Ovary (tissue), 9 donors: ENCODE measurements around the gene IGFBP4. TPM values are rescaled to one million over a fixed set of nuclear protein-coding genes. Genes with fewer than 3 reads are reported as not detected.

Source experiments
- DNase-seq, 5 donors: peaks; one replicate each; pipeline ENCODE4 v3.0.0-alpha.2; 2019 to 2020
- H3K27ac ChIP-seq, 2 donors: fragments of 200-600 bp; one replicate each; pipeline versions ENCODE4 v1.5.1 to v1.8.0; 2019 to 2022
- H3K27me3 ChIP-seq: fragments of 200-600 bp; one replicate; pipeline ENCODE4 v1.8.0; 2022
- H3K36me3 ChIP-seq: fragments of 200-600 bp; sonication (generic); one replicate; pipeline ENCODE4 v1.5.1; 2019
- H3K4me1 ChIP-seq: one replicate; pipeline ENCODE4 v1.8.1; 2013; ENCODE audit warnings: mild to moderate bottlenecking, moderate library complexity; ENCODE audit not compliant: insufficient read depth
- H3K4me3 ChIP-seq: fragments of 200-600 bp; sonication (generic); one replicate; pipeline ENCODE4 v1.5.1; 2017
- H3K9me3 ChIP-seq, 2 donors: fragments of 200-600 bp in 1 of 2; sonication (generic) in 1 of 2; one replicate each; pipeline versions ENCODE4 v1.5.1 to v1.8.1; 2013 to 2019; ENCODE audit warnings: mild to moderate bottlenecking in 1 of 2, moderate library complexity in 1 of 2
- EP300 ChIP-seq: sonication (generic); formaldehyde crosslinking; IDR thresholded peaks from one replicate; pipeline ENCODE4 v1.6.1; 2017; ENCODE audit warnings: antibody characterized with exemption
- POLR2A ChIP-seq: fragments of 450-650 bp; IDR thresholded peaks from one replicate; pipeline ENCODE4 v1.6.1; 2017; ENCODE audit warnings: antibody characterized with exemption, mild to moderate bottlenecking, moderate library complexity
- WGBS, 3 donors: extraction: QIAGEN DNeasy Blood & Tissue Kit in 1 of 3; methylation state at CpG; one replicate each; pipeline versions ENCODE4 v1.1.5 to v1.1.7; 2013 to 2017; 5-methylcytosine and 5-hydroxymethylcytosine counted together
- intact Hi-C, 4 donors: fragments of 100-400 bp; cut with DNase I; formaldehyde crosslinking; loops; one replicate each; pipeline versions ENCODE4 v1.11.0 to v1.15.1; 2022 to 2023
- polyA plus RNA-seq, 2 donors: library from polyadenylated mRNA; stranded (reverse); fragments of 200-250 nt in 1 of 2; fragments of 350-450 nt in 1 of 2; fragmentation: Illumina TruSeq in 1 of 2; extraction: RNeasy Lipid Tissue Mini Kit (QIAGEN cat#74804) in 1 of 2; gene quantifications; one replicate each; pipeline ENCODE4 v1.2.3, GENCODE V29; 2013 to 2014
- total RNA-seq, 7 donors: library from RNA; depleted of rRNA in 2 of 7; stranded (reverse); fragments of >200 nt in 2 of 7; fragmentation: NEBNext Ultra II Directional in 3 of 7; extraction: Animal tissue kit (Norgen Biotek cat#: 25700) in 3 of 7; gene quantifications; one replicate each; pipeline versions ENCODE4 v1.1.0 to v1.2.4, GENCODE V29; 2016 to 2023
- TF ChIP-seq, protein P1 (sequence below), 3 donors: fragments of 450-650 bp in 2 of 3; fragments of 200-600 bp in 1 of 3; IDR thresholded peaks; one replicate each; pipeline versions ENCODE4 v1.5.1 to v1.8.0; 2016 to 2022; ENCODE audit warnings: antibody characterized with exemption in 3 of 3, mild to moderate bottlenecking in 1 of 3
- donor health status: DM: no; HTN: no; CAD: no; lungs with moderate emphysema.
- donor health status: DM: no; HTN: no; CAD: no.
- donor health status: Bipolar disorder and iron deficiency.
- donor health status: DM: yes; HTN: yes; CAD: no.
- donor health status: DM: no; HTN: no; CAD: no.
- donor health status: DM: yes; HTN: yes; CAD: no.

Gene IGFBP4
- total and polyA plus RNA-seq, 9 donors, result 457 to 3,447 (median 1,281) TPM

GRCh38 chr17:40418428-40418706, 24.9 kb upstream of the IGFBP4 start:
- Histone ChIP-seq H3K27ac (no peak overlapping the region), H3K4me1 (peaks cover 6% of the 10 kb centered on the region), H3K27me3 (no peaks in the 10 kb centered on the region), H3K4me3 (peak overlapping the region; percentile 54), H3K36me3 (no peaks in the 10 kb centered on the region), H3K9me3 (no peaks in the 10 kb centered on the region)
- intact Hi-C loops, result no loop called here
- DNase-seq, result peak in 2 of 5 donors; percentile 57 to 66
- TF ChIP-seq, protein P1, sequence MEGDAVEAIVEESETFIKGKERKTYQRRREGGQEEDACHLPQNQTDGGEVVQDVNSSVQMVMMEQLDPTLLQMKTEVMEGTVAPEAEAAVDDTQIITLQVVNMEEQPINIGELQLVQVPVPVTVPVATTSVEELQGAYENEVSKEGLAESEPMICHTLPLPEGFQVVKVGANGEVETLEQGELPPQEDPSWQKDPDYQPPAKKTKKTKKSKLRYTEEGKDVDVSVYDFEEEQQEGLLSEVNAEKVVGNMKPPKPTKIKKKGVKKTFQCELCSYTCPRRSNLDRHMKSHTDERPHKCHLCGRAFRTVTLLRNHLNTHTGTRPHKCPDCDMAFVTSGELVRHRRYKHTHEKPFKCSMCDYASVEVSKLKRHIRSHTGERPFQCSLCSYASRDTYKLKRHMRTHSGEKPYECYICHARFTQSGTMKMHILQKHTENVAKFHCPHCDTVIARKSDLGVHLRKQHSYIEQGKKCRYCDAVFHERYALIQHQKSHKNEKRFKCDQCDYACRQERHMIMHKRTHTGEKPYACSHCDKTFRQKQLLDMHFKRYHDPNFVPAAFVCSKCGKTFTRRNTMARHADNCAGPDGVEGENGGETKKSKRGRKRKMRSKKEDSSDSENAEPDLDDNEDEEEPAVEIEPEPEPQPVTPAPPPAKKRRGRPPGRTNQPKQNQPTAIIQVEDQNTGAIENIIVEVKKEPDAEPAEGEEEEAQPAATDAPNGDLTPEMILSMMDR (IDR thresholded peaks at IDR 0.05), result no peak
- TF ChIP-seq POLR2A (no peak), EP300 (no peak)
- 46 to 58% (median 58%) methylated on average over 16 of the region's 16 CpGs for WGBS, 3 donors

DNA sequence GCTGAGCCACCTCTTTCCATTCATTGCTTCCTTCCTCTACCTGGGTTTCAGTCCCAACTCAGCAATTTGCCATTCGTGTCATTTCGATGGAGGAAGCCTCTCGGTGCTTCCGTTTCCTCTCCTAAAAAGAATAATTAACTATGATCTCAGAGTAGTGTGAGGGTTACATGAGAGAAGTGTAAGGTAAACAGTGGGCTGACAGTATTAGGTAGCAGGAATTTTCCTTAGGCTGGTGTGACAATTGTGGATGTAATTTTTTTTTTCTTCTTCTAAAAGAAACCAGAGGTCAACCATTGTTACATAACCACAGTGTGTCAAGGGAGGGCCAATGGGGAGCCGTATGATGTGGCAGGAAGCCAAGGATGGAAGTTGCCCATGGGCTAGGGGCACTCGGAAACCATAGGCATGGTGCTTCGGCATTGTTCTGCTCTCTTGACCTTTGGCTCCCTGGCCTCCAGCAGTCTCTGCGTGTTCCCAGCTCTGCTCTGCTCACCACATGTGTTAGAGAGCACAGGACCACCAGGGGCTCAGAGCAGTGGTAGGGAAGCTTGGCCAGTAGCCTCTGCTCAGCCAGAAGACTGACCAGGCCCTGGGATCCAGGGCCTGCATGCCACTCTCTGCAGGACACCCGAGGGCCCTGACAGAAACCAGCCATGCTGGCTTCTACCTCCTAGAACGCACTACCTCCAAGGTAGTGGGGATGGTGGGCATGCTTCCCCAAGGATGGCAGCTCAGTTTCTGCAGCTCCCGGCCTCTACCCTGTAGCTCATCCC, 23.5 kb upstream of the IGFBP4 start:
- H3K27ac ChIP-seq, result no peak overlapping the region
- intact Hi-C loops, result loop anchor here in 1 of 4 donors (10.0 kb wide), 1 partner anchor 115 kb away; the partner anchor contains the start of gene RARA
- no peak for DNase-seq
- H3K9me3 ChIP-seq, result no peaks in the 10 kb centered on the region
- 63 to 70% (median 69%) methylated on average over 11 of the region's 11 CpGs for WGBS, 3 donors
- H3K4me3 ChIP-seq, result no peak overlapping the region
- H3K36me3 ChIP-seq, result no peaks in the 10 kb centered on the region
- no peaks in the 10 kb centered on the region for H3K27me3 ChIP-seq
- TF ChIP-seq POLR2A, result no peak
- TF ChIP-seq, protein P1 (IDR thresholded peaks at IDR 0.05), result no peak
- no peak for TF ChIP-seq EP300
- peaks cover 6% of the 10 kb centered on the region for H3K4me1 ChIP-seq

GRCh38 chr17:40422990-40423633, 20.1 kb upstream of the IGFBP4 start:
- TF ChIP-seq, protein P1 (IDR thresholded peaks at IDR 0.05), result no peak
- TF ChIP-seq POLR2A (no peak), EP300 (no peak)
- WGBS, 3 donors, result 77 to 86% (median 78%) methylated on average over 3 of the region's 3 CpGs
- Histone ChIP-seq H3K27me3 (no peaks in the 10 kb centered on the region), H3K4me3 (no peak overlapping the region), H3K36me3 (no peaks in the 10 kb centered on the region), H3K27ac (no peak overlapping the region), H3K9me3 (no peaks in the 10 kb centered on the region), H3K4me1 (no peaks in the 10 kb centered on the region)
- DNase-seq, result no peak
- intact Hi-C loops, result loop anchor here in 1 of 4 donors (10.0 kb wide), 1 partner anchor 118 kb away; the partner anchor contains the start of gene RARA

GRCh38 chr17:40425741-40426140, 17.5 kb upstream of the IGFBP4 start:
- H3K27ac ChIP-seq, result no peak overlapping the region
- H3K4me3 ChIP-seq, result no peak overlapping the region
- H3K9me3 ChIP-seq, result no peaks in the 10 kb centered on the region
- DNase-seq, result peak in 1 of 5 donors; percentile 9
- no peaks in the 10 kb centered on the region for H3K4me1 ChIP-seq
- intact Hi-C loops, result loop anchor here in 1 of 4 donors (10.0 kb wide), 1 partner anchor 121 kb away; the partner anchor contains the start of gene RARA
- TF ChIP-seq EP300, result no peak
- TF ChIP-seq, protein P1 (IDR thresholded peaks at IDR 0.05), result no peak
- no peak for TF ChIP-seq POLR2A
- 68 to 75% (median 69%) methylated on average over 4 of the region's 4 CpGs for WGBS, 3 donors
- no peaks in the 10 kb centered on the region for H3K27me3 ChIP-seq
- H3K36me3 ChIP-seq, result no peaks in the 10 kb centered on the region
